Ovary (tissue), 9 donors: Measurements from ENCODE around the gene EHMT1. TPM values are rescaled to one million over a fixed set of nuclear protein-coding genes. Genes with fewer than 3 reads are reported as not detected.

ENCODE experiments used
- DNase-seq, 5 donors: peaks; one replicate each; pipeline ENCODE4 v3.0.0-alpha.2; 2019 to 2020
- H3K27ac ChIP-seq, 2 donors: fragments of 200-600 bp; one replicate each; pipeline versions ENCODE4 v1.5.1 to v1.8.0; 2019 to 2022
- H3K27me3 ChIP-seq: fragments of 200-600 bp; one replicate; pipeline ENCODE4 v1.8.0; 2022
- H3K36me3 ChIP-seq: fragments of 200-600 bp; sonication (generic); one replicate; pipeline ENCODE4 v1.5.1; 2019
- H3K4me1 ChIP-seq: one replicate; pipeline ENCODE4 v1.8.1; 2013; ENCODE audit warnings: mild to moderate bottlenecking, moderate library complexity; ENCODE audit not compliant: insufficient read depth
- H3K4me3 ChIP-seq: fragments of 200-600 bp; sonication (generic); one replicate; pipeline ENCODE4 v1.5.1; 2017
- H3K9me3 ChIP-seq, 2 donors: fragments of 200-600 bp in 1 of 2; sonication (generic) in 1 of 2; one replicate each; pipeline versions ENCODE4 v1.5.1 to v1.8.1; 2013 to 2019; ENCODE audit warnings: mild to moderate bottlenecking in 1 of 2, moderate library complexity in 1 of 2
- CTCF ChIP-seq, 3 donors: fragments of 450-650 bp in 2 of 3; fragments of 200-600 bp in 1 of 3; IDR thresholded peaks; one replicate each; pipeline versions ENCODE4 v1.5.1 to v1.8.0; 2016 to 2022; ENCODE audit warnings: antibody characterized with exemption in 3 of 3, mild to moderate bottlenecking in 1 of 3
- EP300 ChIP-seq: sonication (generic); formaldehyde crosslinking; IDR thresholded peaks from one replicate; pipeline ENCODE4 v1.6.1; 2017; ENCODE audit warnings: antibody characterized with exemption
- POLR2A ChIP-seq: fragments of 450-650 bp; IDR thresholded peaks from one replicate; pipeline ENCODE4 v1.6.1; 2017; ENCODE audit warnings: antibody characterized with exemption, mild to moderate bottlenecking, moderate library complexity
- WGBS, 3 donors: extraction: QIAGEN DNeasy Blood & Tissue Kit in 1 of 3; methylation state at CpG; one replicate each; pipeline versions ENCODE4 v1.1.5 to v1.1.7; 2013 to 2017; 5-methylcytosine and 5-hydroxymethylcytosine counted together
- intact Hi-C, 4 donors: fragments of 100-400 bp; cut with DNase I; formaldehyde crosslinking; loops; one replicate each; pipeline versions ENCODE4 v1.11.0 to v1.15.1; 2022 to 2023
- polyA plus RNA-seq, 2 donors: library from polyadenylated mRNA; stranded (reverse); fragments of 200-250 nt in 1 of 2; fragments of 350-450 nt in 1 of 2; fragmentation: Illumina TruSeq in 1 of 2; extraction: RNeasy Lipid Tissue Mini Kit (QIAGEN cat#74804) in 1 of 2; gene quantifications; one replicate each; pipeline ENCODE4 v1.2.3, GENCODE V29; 2013 to 2014
- total RNA-seq, 7 donors: library from RNA; depleted of rRNA in 2 of 7; stranded (reverse); fragments of >200 nt in 2 of 7; fragmentation: NEBNext Ultra II Directional in 3 of 7; extraction: Animal tissue kit (Norgen Biotek cat#: 25700) in 3 of 7; gene quantifications; one replicate each; pipeline versions ENCODE4 v1.1.0 to v1.2.4, GENCODE V29; 2016 to 2023
- donor health status: DM: no; HTN: no; CAD: no; lungs with moderate emphysema.
- donor health status: DM: no; HTN: no; CAD: no.
- donor health status: Bipolar disorder and iron deficiency.
- donor health status: DM: yes; HTN: yes; CAD: no.
- donor health status: DM: no; HTN: no; CAD: no.
- donor health status: DM: yes; HTN: yes; CAD: no.

The EHMT1 gene
- total and polyA plus RNA-seq, 9 donors: 40.8 to 98.5 (median 77.9) TPM

- Histone ChIP-seq H3K9me3 (no peaks in the 10 kb centered on the region), H3K4me1 (no peaks in the 10 kb centered on the region), H3K36me3 (no peaks in the 10 kb centered on the region), H3K27me3 (no peaks in the 10 kb centered on the region), H3K4me3 (no peak overlapping the region), H3K27ac (no peak overlapping the region)
- no peak for DNase-seq
- TF ChIP-seq EP300 (no peak), POLR2A (no peak), CTCF (IDR thresholded peaks at IDR 0.05) (no peak)
- 82 to 86% (median 83%) methylated on average over 20 of the region's 20 CpGs for WGBS, 3 donors
- intact Hi-C loops: no loop called here
These were observed 170.6 kb downstream of the EHMT1 start for GRCh38 chr9:137789295-137789895.

DNA sequence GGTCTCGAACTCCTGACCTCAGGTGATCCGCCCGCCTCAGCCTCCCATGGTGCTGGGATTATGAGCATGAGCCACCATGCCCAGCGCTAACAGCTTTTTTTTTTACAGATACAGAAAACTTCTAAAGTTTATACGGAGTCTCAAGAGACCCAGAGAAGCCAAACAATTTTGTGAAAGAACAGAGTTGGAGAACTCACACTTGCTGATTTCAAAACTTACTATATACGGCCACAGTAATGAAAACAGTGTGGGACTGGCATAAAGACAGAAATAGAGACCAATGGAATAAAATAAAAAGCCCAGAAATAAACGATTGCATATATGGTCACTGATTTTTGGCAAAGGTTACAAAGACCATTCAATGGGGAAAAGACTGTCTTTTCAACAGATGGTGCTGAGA, 173.1 kb downstream of the EHMT1 start:
- Histone ChIP-seq H3K27ac (no peak overlapping the region), H3K36me3 (no peaks in the 10 kb centered on the region), H3K4me1 (no peaks in the 10 kb centered on the region), H3K27me3 (no peaks in the 10 kb centered on the region), H3K9me3 (no peaks in the 10 kb centered on the region), H3K4me3 (no peak overlapping the region)
- intact Hi-C loops: no loop called here
- DNase-seq: no peak
- TF ChIP-seq CTCF (IDR thresholded peaks at IDR 0.05) (no peak), POLR2A (no peak), EP300 (no peak)
- 80 to 81% (median 81%) methylated on average over 7 of the region's 7 CpGs for WGBS, 3 donors

DNA sequence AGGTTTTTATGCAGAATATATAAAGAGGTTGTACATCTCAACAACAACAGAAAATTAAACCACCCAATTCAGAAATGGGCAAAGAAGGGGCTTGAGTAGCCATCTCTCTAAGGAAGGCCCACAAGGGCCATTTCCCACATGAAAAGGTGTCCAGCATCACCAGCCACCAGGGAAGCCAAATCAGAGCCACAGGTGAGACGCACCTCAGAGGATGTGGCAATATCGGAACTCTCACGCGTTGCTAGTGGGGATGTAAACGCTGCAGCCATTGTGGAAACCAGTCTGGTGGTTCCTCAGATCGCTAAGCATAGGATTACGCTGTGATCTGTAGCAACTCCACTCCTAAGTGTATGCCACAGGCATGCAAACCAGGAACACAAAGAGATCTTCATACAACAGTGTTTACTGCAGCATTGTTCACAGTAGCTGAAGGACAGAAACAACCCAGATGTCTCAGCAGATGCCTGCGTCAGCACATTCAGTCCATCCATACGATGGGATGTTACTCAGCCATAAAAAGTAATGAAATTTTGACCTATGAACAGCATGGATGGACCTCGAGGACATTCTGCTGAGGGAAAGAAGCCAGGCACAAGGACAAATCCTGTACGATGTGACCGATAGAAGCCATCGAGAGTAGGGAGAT, 174.5 kb downstream of the EHMT1 start:
- TF ChIP-seq POLR2A (no peak), CTCF (IDR thresholded peaks at IDR 0.05) (no peak), EP300 (no peak)
- WGBS, 3 donors: 95 to 96% (median 95%) methylated on average over 13 of the region's 13 CpGs
- Histone ChIP-seq H3K27ac (no peak overlapping the region), H3K36me3 (no peaks in the 10 kb centered on the region), H3K4me1 (no peaks in the 10 kb centered on the region), H3K9me3 (no peaks in the 10 kb centered on the region), H3K4me3 (no peak overlapping the region), H3K27me3 (no peaks in the 10 kb centered on the region)
- no peak for DNase-seq
- intact Hi-C loops: no loop called here

DNA sequence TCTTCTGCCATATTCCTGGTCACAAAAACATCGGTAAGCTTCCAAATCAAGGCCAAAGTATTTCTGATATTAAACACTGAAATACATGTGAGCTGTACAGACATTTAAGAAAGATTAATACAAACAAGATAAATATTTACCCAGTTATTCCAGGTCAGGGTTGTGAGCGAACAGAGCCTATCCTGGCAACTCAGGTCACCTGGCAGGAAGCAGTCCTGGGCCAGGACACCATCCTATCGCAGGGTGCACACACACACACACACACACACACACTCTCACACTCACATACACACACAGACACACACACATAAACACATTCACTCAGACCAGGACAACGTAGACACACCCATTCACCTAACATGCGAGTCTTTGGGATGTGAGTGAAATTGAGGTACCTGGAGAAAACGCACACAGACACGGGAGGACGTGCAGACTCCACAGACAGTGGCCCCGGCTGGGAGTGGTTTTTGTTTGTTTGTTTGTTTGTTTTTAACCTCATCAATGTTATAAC, 176.4 kb downstream of the EHMT1 start:
- Histone ChIP-seq H3K4me3 (no peak overlapping the region), H3K27ac (no peak overlapping the region), H3K27me3 (no peaks in the 10 kb centered on the region), H3K4me1 (no peaks in the 10 kb centered on the region), H3K36me3 (no peaks in the 10 kb centered on the region), H3K9me3 (no peaks in the 10 kb centered on the region)
- intact Hi-C loops: no loop called here
- no peak for TF ChIP-seq POLR2A
- TF ChIP-seq EP300: no peak
- TF ChIP-seq CTCF (IDR thresholded peaks at IDR 0.05): no peak
- no peak for DNase-seq
- WGBS, 3 donors: 84 to 90% (median 88%) methylated on average over 9 of the region's 9 CpGs
